Panc1 (cell line): ENCODE measurements around the gene MRTFA. TPM values are rescaled to one million over a fixed set of nuclear protein-coding genes. Genes with fewer than 3 reads are reported as not detected.
"Not testable (repeated sequence)": the region's sequence is repeated elsewhere in the genome, so short reads cannot be mapped to it uniquely, and the experiment has no call there.

Experiments
- ATAC-seq: fragments of 200-7000 bp; cut with Tn5 transposase; 2 replicates; pipeline ENCODE4 v1.9.1; 2020; ENCODE audit warnings: mild to moderate bottlenecking, moderate library complexity
- BruUV-seq: library from RNA; stranded (reverse); fragments of 400-500 nt; replicated peaks from 2 replicates; lab custom pipeline; 2021; lab: Mats Ljungman, UMichigan
- CTCF ChIA-PET: fragments of 300-600 bp; sonication (Branson Sonifier 250); formaldehyde crosslinking; loops from one replicate; lab custom pipeline; 2022; ENCODE audit warnings: antibody characterized with exemption; lab: Charles Lee
- POLR2A ChIA-PET: fragments of 300-600 bp; sonication (Branson Sonifier 250); formaldehyde crosslinking; loops from one replicate; lab custom pipeline; 2022; ENCODE audit warnings: antibody characterized with exemption; lab: Charles Lee
- DNase-seq: peaks from one replicate; pipeline ENCODE4 v3.0.0-alpha.2; 2010; ENCODE audit warnings: low read depth, low spot score
- H3K27ac ChIP-seq: 2 replicates; pipeline ENCODE4 v1.5.1; 2011; ENCODE audit warnings: mild to moderate bottlenecking, low read length, inconsistent platforms
- H3K27me3 ChIP-seq: fragments of 200-500 bp; sonication (Bioruptor generic); 2 replicates; pipeline ENCODE4 v1.6.0; 2014; ENCODE audit warnings: low read length, inconsistent platforms; ENCODE audit not compliant: control insufficient read depth, insufficient read depth
- H3K36me3 ChIP-seq: fragments of 200-500 bp; sonication (Bioruptor generic); 2 replicates; pipeline ENCODE4 v1.5.1; 2014; ENCODE audit warnings: inconsistent platforms, mild to moderate bottlenecking, low read length, moderate library complexity; ENCODE audit not compliant: control insufficient read depth, insufficient read depth
- H3K4me1 ChIP-seq: 2 replicates; pipeline ENCODE4 v1.5.1; 2011; ENCODE audit warnings: inconsistent platforms, mild to moderate bottlenecking, low read length, moderate library complexity; ENCODE audit not compliant: control insufficient read depth, insufficient read depth
- H3K4me3 ChIP-seq, 2 experiments: 2 replicates each; pipeline ENCODE4 v1.5.1; 2011 to 2012; ENCODE audit warnings: low read depth in 2 of 2, low read length in 2 of 2, mild to moderate bottlenecking in 2 of 2, inconsistent platforms in 1 of 2, moderate library complexity in 1 of 2
- H3K9me3 ChIP-seq: fragments of 200-500 bp; sonication (Bioruptor generic); 2 replicates; pipeline ENCODE4 v1.5.1; 2014; ENCODE audit warnings: low read depth, mild to moderate bottlenecking, inconsistent platforms, low read length, moderate library complexity; ENCODE audit not compliant: control insufficient read depth, insufficient read depth
- POLR2AphosphoS5 ChIP-seq: IDR thresholded peaks from 2 replicates; pipeline ENCODE4 v1.6.1; 2012; ENCODE audit warnings: mild to moderate bottlenecking, low read depth, low read length, moderate library complexity
- SIN3A ChIP-seq: IDR thresholded peaks from 2 replicates; pipeline ENCODE4 v1.6.1; 2012; ENCODE audit warnings: low read depth, mild to moderate bottlenecking, low read length, moderate library complexity, borderline replicate concordance; ENCODE audit not compliant: insufficient read depth
- TCF7L2 ChIP-seq: IDR thresholded peaks from 2 replicates; pipeline ENCODE4 v1.6.1; 2011; ENCODE audit warnings: mild to moderate bottlenecking, low read depth, low read length, inconsistent platforms
- in situ Hi-C: cut with HindIII; loops from 2 replicates; pipeline ENCODE4 v1.10.0; 2016; ENCODE audit warnings: low sequenced_read_pairs, low pct_unique_long_range_greater_than_20kb
- intact Hi-C: fragments of 100-400 bp; cut with micrococcal nuclease; formaldehyde crosslinking; loops from one replicate; pipeline ENCODE4 v1.10.0; 2022; ENCODE audit not compliant: unreplicated experiment
- total RNA-seq: library from RNA; stranded (reverse); gene quantifications from one replicate; pipeline ENCODE4 v1.2.1, GENCODE V29; 2021; ENCODE audit not compliant: unreplicated experiment
- TF ChIP-seq, protein P1 (sequence below): fragments of 450-650 bp; IDR thresholded peaks from 2 replicates; pipeline ENCODE4 v1.5.1; 2017; ENCODE audit warnings: mild to moderate bottlenecking
- TF ChIP-seq, protein P2 (sequence below), 2 experiments: IDR thresholded peaks; 2 replicates each; pipeline ENCODE4 v1.6.1; 2011 to 2012; ENCODE audit warnings: low read depth in 2 of 2, control low read depth in 1 of 2, low read length in 1 of 2, mild to moderate bottlenecking in 1 of 2, moderate library complexity in 1 of 2; ENCODE audit not compliant: insufficient read depth in 1 of 2

The MRTFA gene
- total RNA-seq, 1 experiment from 2014 or later: 62.1 TPM

DNA sequence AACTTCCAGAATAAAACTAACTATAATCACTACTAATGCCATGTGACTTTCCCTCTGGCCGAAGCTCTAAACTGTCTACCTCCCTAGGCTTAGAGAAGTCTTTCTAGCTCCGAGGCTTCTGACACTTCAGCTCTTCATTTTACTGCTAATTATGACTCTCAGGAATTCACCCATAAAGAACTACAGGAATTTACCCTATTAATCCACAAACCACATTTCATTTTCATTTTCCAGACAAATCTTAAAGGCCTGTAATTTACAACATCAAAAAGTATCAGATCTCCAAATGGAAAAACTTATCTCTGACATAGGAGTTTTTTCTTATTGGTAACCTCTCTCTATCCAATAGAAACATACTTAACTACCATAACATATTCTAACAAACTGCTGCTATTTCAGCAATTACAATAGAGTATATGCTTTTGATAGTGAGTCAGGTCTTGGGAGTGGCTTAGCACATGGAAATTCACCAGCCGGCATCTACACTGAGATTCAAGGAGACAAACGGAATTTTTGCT lies 33.4 kb downstream of the MRTFA start:
- POLR2A ChIA-PET: no interaction called here

DNA sequence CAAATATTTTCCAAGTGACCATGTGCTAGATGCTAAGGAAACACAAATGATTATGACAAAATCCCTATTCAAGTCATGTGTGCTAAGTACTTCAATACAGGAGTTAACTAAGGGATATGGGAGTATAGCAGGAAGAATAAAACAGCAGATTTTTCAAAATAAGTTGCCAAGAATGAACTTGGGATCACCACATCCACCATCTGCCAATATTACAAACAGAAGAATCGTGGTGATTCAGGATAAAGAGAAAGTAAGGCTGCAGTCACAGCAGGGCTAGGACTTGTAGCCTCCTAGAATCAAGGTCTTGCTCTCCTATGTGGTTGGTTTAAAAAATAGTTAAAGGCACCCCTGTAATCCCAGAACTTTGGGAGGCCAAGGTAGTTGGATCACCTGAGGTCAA lies 34.3 kb downstream of the MRTFA start:
- no peak for DNase-seq
- peak overlapping the region; percentile 63 for H3K27ac ChIP-seq
- BruUV-seq: no TSS peak
- H3K4me3 ChIP-seq: no peak overlapping the region
- ChIA-PET POLR2A (no interaction called here), CTCF (no interaction called here)
- H3K27me3 ChIP-seq: no peaks in the 10 kb centered on the region
- peaks cover 72% of the 10 kb centered on the region for H3K4me1 ChIP-seq
- TF ChIP-seq, protein P1, sequence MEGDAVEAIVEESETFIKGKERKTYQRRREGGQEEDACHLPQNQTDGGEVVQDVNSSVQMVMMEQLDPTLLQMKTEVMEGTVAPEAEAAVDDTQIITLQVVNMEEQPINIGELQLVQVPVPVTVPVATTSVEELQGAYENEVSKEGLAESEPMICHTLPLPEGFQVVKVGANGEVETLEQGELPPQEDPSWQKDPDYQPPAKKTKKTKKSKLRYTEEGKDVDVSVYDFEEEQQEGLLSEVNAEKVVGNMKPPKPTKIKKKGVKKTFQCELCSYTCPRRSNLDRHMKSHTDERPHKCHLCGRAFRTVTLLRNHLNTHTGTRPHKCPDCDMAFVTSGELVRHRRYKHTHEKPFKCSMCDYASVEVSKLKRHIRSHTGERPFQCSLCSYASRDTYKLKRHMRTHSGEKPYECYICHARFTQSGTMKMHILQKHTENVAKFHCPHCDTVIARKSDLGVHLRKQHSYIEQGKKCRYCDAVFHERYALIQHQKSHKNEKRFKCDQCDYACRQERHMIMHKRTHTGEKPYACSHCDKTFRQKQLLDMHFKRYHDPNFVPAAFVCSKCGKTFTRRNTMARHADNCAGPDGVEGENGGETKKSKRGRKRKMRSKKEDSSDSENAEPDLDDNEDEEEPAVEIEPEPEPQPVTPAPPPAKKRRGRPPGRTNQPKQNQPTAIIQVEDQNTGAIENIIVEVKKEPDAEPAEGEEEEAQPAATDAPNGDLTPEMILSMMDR: no peak
- no peak for TF ChIP-seq TCF7L2
- TF ChIP-seq, protein P2, sequence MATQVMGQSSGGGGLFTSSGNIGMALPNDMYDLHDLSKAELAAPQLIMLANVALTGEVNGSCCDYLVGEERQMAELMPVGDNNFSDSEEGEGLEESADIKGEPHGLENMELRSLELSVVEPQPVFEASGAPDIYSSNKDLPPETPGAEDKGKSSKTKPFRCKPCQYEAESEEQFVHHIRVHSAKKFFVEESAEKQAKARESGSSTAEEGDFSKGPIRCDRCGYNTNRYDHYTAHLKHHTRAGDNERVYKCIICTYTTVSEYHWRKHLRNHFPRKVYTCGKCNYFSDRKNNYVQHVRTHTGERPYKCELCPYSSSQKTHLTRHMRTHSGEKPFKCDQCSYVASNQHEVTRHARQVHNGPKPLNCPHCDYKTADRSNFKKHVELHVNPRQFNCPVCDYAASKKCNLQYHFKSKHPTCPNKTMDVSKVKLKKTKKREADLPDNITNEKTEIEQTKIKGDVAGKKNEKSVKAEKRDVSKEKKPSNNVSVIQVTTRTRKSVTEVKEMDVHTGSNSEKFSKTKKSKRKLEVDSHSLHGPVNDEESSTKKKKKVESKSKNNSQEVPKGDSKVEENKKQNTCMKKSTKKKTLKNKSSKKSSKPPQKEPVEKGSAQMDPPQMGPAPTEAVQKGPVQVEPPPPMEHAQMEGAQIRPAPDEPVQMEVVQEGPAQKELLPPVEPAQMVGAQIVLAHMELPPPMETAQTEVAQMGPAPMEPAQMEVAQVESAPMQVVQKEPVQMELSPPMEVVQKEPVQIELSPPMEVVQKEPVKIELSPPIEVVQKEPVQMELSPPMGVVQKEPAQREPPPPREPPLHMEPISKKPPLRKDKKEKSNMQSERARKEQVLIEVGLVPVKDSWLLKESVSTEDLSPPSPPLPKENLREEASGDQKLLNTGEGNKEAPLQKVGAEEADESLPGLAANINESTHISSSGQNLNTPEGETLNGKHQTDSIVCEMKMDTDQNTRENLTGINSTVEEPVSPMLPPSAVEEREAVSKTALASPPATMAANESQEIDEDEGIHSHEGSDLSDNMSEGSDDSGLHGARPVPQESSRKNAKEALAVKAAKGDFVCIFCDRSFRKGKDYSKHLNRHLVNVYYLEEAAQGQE (IDR thresholded peaks at IDR 0.05; ENCODE audit: insufficient read depth in 1 of 2, low read depth in 2 of 2, low read length in 1 of 2): no peak
- no peak for TF ChIP-seq POLR2AphosphoS5
- TF ChIP-seq SIN3A: no peak
- H3K9me3 ChIP-seq: no peaks in the 10 kb centered on the region
- no peak for ATAC-seq
- intact Hi-C loops: no loop called here
- in situ Hi-C loops: no loop called here
- H3K36me3 ChIP-seq: no peaks in the 10 kb centered on the region

More for the DNA sequence above, 33.4 kb downstream of the MRTFA start:
- ATAC-seq (peak; percentile 80), DNase-seq (no peak)
- Histone ChIP-seq H3K27ac (peak overlapping the region; percentile 75), H3K36me3 (no peaks in the 10 kb centered on the region), H3K9me3 (no peaks in the 10 kb centered on the region), H3K27me3 (no peaks in the 10 kb centered on the region), H3K4me1 (peaks cover 69% of the 10 kb centered on the region), H3K4me3 (no peak overlapping the region)
- intact Hi-C loops: no loop called here
- in situ Hi-C loops: no loop called here
- CTCF ChIA-PET: no interaction called here
- TF ChIP-seq SIN3A: no peak
- no TSS peak for BruUV-seq

DNA sequence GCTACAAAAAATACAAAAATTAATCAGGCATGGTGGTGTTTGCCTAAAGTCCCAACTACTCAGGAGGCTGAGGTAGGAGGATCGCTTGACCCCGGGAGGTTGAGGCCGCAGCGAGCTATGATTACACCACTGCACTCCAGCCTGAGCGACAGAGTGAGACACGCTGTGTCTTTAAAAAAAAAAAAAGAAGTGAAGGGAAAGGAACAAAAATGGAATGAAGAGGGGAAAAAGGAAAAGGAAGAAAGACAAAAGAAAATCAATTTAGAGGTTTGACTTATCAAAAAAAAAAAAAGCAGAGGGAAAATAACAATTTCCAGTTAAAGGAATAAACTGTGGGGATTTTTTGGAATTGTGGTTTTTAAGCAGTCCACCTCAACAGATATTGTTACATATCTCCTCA lies 36.8 kb downstream of the MRTFA start:
- TF ChIP-seq, protein P2 (IDR thresholded peaks at IDR 0.05; ENCODE audit: insufficient read depth in 1 of 2, low read depth in 2 of 2, low read length in 1 of 2): no peak
- TF ChIP-seq, protein P1: no peak
- no peak for TF ChIP-seq SIN3A
- no peak for TF ChIP-seq TCF7L2
- no peak for TF ChIP-seq POLR2AphosphoS5
- DNase-seq (no peak), ATAC-seq (no peak)
- Histone ChIP-seq H3K36me3 (no peaks in the 10 kb centered on the region), H3K4me1 (peaks cover 57% of the 10 kb centered on the region), H3K27ac (no peak overlapping the region), H3K9me3 (no peaks in the 10 kb centered on the region), H3K4me3 (no peak overlapping the region), H3K27me3 (no peaks in the 10 kb centered on the region)
- ChIA-PET POLR2A (no interaction called here), CTCF (no interaction called here)
- no TSS peak for BruUV-seq
- intact Hi-C loops: no loop called here
- in situ Hi-C loops: no loop called here

DNA sequence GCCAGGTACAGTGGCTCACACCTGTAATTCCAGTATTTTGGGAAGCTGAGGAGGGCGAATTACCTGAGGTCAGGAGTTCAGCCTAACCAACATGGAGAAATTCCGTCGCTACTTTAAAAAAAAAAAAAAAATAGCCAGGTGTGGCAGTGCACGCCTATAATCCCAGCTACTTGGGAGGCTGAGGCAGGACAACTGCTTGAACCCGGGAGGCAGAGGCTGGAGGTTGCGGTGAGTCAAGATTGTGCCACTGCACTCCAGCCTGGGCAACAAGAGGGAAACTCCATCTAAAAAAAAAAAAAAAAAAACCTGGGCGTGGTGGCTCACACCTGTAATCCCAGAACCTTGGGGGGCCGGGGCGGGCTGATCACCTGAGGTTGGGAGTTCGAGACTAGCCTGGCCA lies 37.8 kb downstream of the MRTFA start:
- in situ Hi-C loops, H3K27me3 ChIP-seq, ATAC-seq, BruUV-seq, H3K4me3 ChIP-seq, DNase-seq, POLR2A ChIA-PET, H3K27ac ChIP-seq, H3K9me3 ChIP-seq, intact Hi-C loops, H3K36me3 ChIP-seq, CTCF ChIA-PET: not testable (repeated sequence)
- peaks cover 64% of the 10 kb centered on the region for H3K4me1 ChIP-seq
